Heart left ventricle (tissue), 16 donors: ENCODE measurements around the gene NUP42. TPM values are rescaled to one million over a fixed set of nuclear protein-coding genes. Genes with fewer than 3 reads are reported as not detected.

Experiments used
- ATAC-seq, 4 donors: fragments of 200-7000 bp; cut with Tn5 transposase; one replicate each; pipeline ENCODE4 v1.9.1; 2020 to 2022; ENCODE audit warnings: moderate library complexity in 4 of 4, mild to moderate bottlenecking in 3 of 4, moderate number of reproducible peaks in 1 of 4
- DNase-seq, 5 donors: peaks; one replicate each; pipeline ENCODE4 v3.0.0-alpha.2; 2020
- H3K27ac ChIP-seq, 12 donors: fragments of 200-600 bp; sonication (generic) in 4 of 12; one replicate each; pipeline versions ENCODE4 v1.5.0 to v1.8.0; 2016 to 2022; ENCODE audit warnings: mild to moderate bottlenecking in 2 of 12
- H3K27me3 ChIP-seq, 9 donors: fragments of 200-600 bp; sonication (generic) in 2 of 9; one replicate each; pipeline versions ENCODE4 v1.5.1 to v1.8.0; 2016 to 2022; ENCODE audit warnings: mild to moderate bottlenecking in 3 of 9
- H3K36me3 ChIP-seq, 9 donors: fragments of 200-600 bp; sonication (generic) in 2 of 9; one replicate each; pipeline versions ENCODE4 v1.5.0 to v1.8.0; 2018 to 2022; ENCODE audit warnings: mild to moderate bottlenecking in 2 of 9
- H3K4me1 ChIP-seq, 12 donors: fragments of 200-600 bp; sonication (generic) in 4 of 12; one replicate each; pipeline versions ENCODE4 v1.5.0 to v1.8.0; 2016 to 2022; ENCODE audit warnings: mild to moderate bottlenecking in 3 of 12
- H3K4me3 ChIP-seq, 12 donors: fragments of 200-600 bp; sonication (generic) in 4 of 12; one replicate each; pipeline versions ENCODE4 v1.5.0 to v1.8.0; 2017 to 2022; ENCODE audit warnings: mild to moderate bottlenecking in 9 of 12, moderate library complexity in 4 of 12
- H3K9me3 ChIP-seq, 12 donors: fragments of 200-600 bp; sonication (generic) in 4 of 12; one replicate each; pipeline versions ENCODE4 v1.5.0 to v1.8.0; 2016 to 2022; ENCODE audit warnings: mild to moderate bottlenecking in 1 of 12
- POLR2A ChIP-seq, 2 donors: fragments of 450-650 bp; IDR thresholded peaks; one replicate each; pipeline ENCODE4 v1.6.1; 2017; ENCODE audit warnings: antibody characterized with exemption in 2 of 2, mild to moderate bottlenecking in 2 of 2, moderate library complexity in 2 of 2
- WGBS, 4 donors: extraction: QIAGEN DNeasy Blood & Tissue Kit in 2 of 4; methylation state at CpG; one replicate each; pipeline versions ENCODE4 v1.1.5 to v1.1.7; 2013 to 2018; 5-methylcytosine and 5-hydroxymethylcytosine counted together
- intact Hi-C, 10 donors: fragments of 100-400 bp; cut with DNase I; formaldehyde crosslinking; loops; one replicate each; pipeline versions ENCODE4 v1.11.1 to v1.14.2; 2022
- polyA plus RNA-seq, 2 donors: library from polyadenylated mRNA; stranded (reverse); fragments of 200-250 nt; gene quantifications; one replicate each; pipeline ENCODE4 v1.2.3, GENCODE V29; 2013
- total RNA-seq, 9 donors: library from RNA; depleted of rRNA in 2 of 9; stranded (reverse); fragments of >200 nt in 2 of 9; fragmentation: NEBNext Ultra II Directional in 3 of 9; extraction: Animal tissue kit (Norgen Biotek cat#: 25700) in 3 of 9; gene quantifications; one replicate each; pipeline versions ENCODE4 v1.1.0 to v1.2.4, GENCODE V29; 2016 to 2023
- TF ChIP-seq, protein P1 (sequence below), 12 donors: fragments of 200-600 bp; sonication (generic) in 4 of 12; IDR thresholded peaks; one replicate each; pipeline versions ENCODE4 v1.5.0 to v1.8.0; 2018 to 2022; ENCODE audit warnings: antibody characterized with exemption in 12 of 12, mild to moderate bottlenecking in 5 of 12
- donor health status: ischemic (EF 13 %, LVEDD 7.1; RV severe dilation, severe dysfunction).
- donor health status: healthy with polysubstance abuse.
- donor health status: DM: no; HTN: yes; CAD: no.
- donor health status: DM: no; HTN: no; CAD: no.
- donor health status: ischemic (EF 25% LVEDD 6.9; RV normal size, moderate dysfunction).
- donor health status: ischemic (EF 25% LVEDD 5.7; RV mildly dilated, moderate dysfunction).
- donor health status: healthy.
- donor health status: DM: yes; HTN: yes; CAD: no.
- donor health status: ischemic (EF 35%, LVEDD 5.7; RV mildly dilated, moderate dysfunction).
- donor health status: nonischemic (EF 11% LVEDD 7.7; RV severe dilation, severe dysfunction).
- donor health status: DM: yes; HTN: yes; CAD: no.
- donor health status: PGD.
- donor health status: ischemic (EF 29% LVEDD 5.4; RV normal size, mild dysfunction).
- donor health status: nonischemic (EF 23%, LVEDD 6.1; RV moderate dilation, normal function).

The NUP42 gene
- total and polyA plus RNA-seq, 11 donors: 12.7 to 26.1 (median 19.3) TPM

DNA sequence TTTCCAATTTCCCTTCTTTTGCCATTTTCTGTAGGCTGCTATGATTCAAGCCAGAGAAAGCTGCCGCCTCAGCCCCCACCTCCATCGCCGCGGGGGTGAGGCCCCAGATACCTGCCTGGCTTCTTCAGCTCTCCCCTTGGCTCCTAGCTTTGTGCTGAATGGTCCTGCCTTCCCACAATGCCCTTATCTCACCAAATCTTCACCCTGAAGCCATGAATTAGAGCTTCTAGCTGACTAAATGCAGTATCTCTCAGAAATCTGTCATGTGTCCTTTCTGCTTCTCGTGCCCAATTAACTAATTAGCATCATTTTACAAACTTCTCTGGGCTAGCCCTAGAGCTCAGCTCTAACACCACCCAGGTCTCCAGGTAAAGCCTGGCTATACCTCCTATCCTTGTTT, 32.6 kb downstream of the NUP42 start:
- Histone ChIP-seq H3K27me3 (no peaks in the 10 kb centered on the region), H3K4me1 (peaks cover 0 to 16% (median 0%) of the 10 kb centered on the region in 12 donors), H3K4me3 (no peak overlapping the region), H3K36me3 (no peaks in the 10 kb centered on the region), H3K27ac (no peak overlapping the region), H3K9me3 (no peaks in the 10 kb centered on the region)
- TF ChIP-seq, protein P1, sequence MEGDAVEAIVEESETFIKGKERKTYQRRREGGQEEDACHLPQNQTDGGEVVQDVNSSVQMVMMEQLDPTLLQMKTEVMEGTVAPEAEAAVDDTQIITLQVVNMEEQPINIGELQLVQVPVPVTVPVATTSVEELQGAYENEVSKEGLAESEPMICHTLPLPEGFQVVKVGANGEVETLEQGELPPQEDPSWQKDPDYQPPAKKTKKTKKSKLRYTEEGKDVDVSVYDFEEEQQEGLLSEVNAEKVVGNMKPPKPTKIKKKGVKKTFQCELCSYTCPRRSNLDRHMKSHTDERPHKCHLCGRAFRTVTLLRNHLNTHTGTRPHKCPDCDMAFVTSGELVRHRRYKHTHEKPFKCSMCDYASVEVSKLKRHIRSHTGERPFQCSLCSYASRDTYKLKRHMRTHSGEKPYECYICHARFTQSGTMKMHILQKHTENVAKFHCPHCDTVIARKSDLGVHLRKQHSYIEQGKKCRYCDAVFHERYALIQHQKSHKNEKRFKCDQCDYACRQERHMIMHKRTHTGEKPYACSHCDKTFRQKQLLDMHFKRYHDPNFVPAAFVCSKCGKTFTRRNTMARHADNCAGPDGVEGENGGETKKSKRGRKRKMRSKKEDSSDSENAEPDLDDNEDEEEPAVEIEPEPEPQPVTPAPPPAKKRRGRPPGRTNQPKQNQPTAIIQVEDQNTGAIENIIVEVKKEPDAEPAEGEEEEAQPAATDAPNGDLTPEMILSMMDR (IDR thresholded peaks at IDR 0.05): no peak
- TF ChIP-seq POLR2A (IDR thresholded peaks at IDR 0.05): no peak
- DNase-seq (no peak), ATAC-seq (no peak)
- 88 to 95% (median 92%) methylated on average over 5 of the region's 5 CpGs for WGBS, 4 donors
- intact Hi-C loops: no loop called here

DNA sequence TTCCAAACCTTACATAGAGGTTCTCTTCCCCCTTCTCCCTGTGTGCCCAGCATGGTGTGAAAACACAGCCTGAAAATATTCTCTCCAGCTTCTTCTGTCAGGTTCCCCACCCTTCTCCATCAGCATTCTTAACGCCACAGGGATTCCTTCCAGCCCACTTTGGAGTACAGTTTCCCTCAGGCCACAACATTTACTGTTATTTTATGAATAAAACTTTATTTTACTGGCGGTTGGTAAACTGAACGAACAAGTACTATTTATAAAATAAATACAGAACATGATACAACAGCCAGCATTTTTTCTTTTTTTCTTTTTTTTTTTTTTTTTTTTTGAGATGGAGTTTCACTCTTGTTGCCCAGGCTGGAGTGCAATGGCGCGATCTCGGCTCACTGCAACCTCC, 33.1 kb downstream of the NUP42 start:
- intact Hi-C loops: no loop called here
- no peak for TF ChIP-seq POLR2A (IDR thresholded peaks at IDR 0.05)
- TF ChIP-seq, protein P1 (IDR thresholded peaks at IDR 0.05): no peak

DNA sequence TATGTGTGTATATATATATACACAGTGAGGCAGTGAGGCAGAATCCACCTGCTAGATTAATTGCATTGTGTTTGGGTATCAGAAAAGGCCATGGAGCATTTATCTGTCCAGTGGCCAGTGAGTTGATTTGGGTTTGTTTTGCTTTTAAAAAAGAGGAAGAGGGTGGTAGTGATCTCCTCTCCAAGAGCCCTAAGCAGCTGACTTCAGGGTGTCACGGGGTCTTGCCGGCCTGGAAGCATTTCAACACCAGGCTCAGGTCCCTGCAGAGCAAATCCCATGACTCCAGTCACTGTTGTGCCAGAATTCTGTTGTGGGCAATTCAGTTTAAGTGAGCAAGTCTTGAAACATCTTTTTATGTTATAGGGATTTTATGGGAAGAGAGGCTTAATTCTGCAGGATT, 34.2 kb downstream of the NUP42 start:
- H3K27ac ChIP-seq: peak overlapping the region in 2 of 12 donors; percentile 41 to 50
- no peaks in the 10 kb centered on the region for H3K36me3 ChIP-seq
- WGBS, 4 donors: 23 to 40% (median 30%) methylated on average over 2 of the region's 2 CpGs
- TF ChIP-seq POLR2A (IDR thresholded peaks at IDR 0.05): no peak
- TF ChIP-seq, protein P1 (IDR thresholded peaks at IDR 0.05): no peak
- intact Hi-C loops: no loop called here
- no peak overlapping the region for H3K4me3 ChIP-seq
- peaks cover 0 to 8% (median 0%) of the 10 kb centered on the region in 12 donors for H3K4me1 ChIP-seq
- H3K9me3 ChIP-seq: no peaks in the 10 kb centered on the region
- H3K27me3 ChIP-seq: no peaks in the 10 kb centered on the region
- DNase-seq: peak in 4 of 5 donors; percentile 49 to 68 (median 58)
- ATAC-seq: peak; percentile 56 to 88 (median 78)

More for the DNA sequence above, 33.1 kb downstream of the NUP42 start:
- Histone ChIP-seq H3K27me3 (no peaks in the 10 kb centered on the region), H3K9me3 (no peaks in the 10 kb centered on the region), H3K4me3 (no peak overlapping the region), H3K36me3 (no peaks in the 10 kb centered on the region), H3K4me1 (peaks cover 0 to 16% (median 0%) of the 10 kb centered on the region in 12 donors), H3K27ac (no peak overlapping the region)
- 92 to 96% (median 93%) methylated on average over 3 to 6 of the region's 6 CpGs for WGBS, 4 donors
- no peak for DNase-seq
- ATAC-seq: no peak

DNA sequence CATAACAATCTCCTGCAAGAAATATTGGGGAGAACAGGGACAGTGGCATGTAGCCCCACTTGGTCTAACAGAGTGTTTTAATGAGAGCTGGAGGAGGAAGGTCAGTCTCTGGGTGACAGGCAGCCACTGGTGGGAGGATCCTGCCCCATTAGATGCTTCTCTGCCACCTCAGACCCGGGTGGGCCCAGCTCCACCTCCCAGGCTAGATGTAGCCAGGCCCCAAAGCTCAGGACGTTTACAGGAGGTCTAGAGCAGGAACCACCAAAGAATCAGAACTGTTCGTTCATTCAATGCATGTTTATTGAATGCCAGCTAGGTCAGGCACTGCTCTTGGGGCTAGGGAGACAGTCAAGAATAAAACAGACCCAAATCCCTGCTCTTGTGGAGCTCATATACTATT, 36.3 kb downstream of the NUP42 start:
- WGBS, 4 donors: 50 to 58% (median 53%) methylated on average over 3 of the region's 3 CpGs
- Histone ChIP-seq H3K9me3 (no peaks in the 10 kb centered on the region), H3K36me3 (no peaks in the 10 kb centered on the region), H3K27me3 (no peaks in the 10 kb centered on the region), H3K27ac (no peak overlapping the region), H3K4me1 (peaks cover 0 to 8% (median 0%) of the 10 kb centered on the region in 12 donors), H3K4me3 (no peak overlapping the region)
- ATAC-seq (no peak), DNase-seq (no peak)
- intact Hi-C loops: no loop called here
- TF ChIP-seq, protein P1 (IDR thresholded peaks at IDR 0.05): no peak
- no peak for TF ChIP-seq POLR2A (IDR thresholded peaks at IDR 0.05)
